Endothelial cell of umbilical vein (primary cell): ENCODE measurements around the gene SLC6A9. TPM values are rescaled to one million over a fixed set of nuclear protein-coding genes. Genes with fewer than 3 reads are reported as not detected.

Source experiments
- BruUV-seq: library from RNA; stranded (reverse); fragments of 400-500 nt; replicated peaks from 2 replicates; lab custom pipeline; 2021; lab: Mats Ljungman, UMichigan
- CTCF ChIA-PET: fragments of 300-600, 350-600 bp; sonication (Branson Sonifier 250); formaldehyde crosslinking; loops from one replicate; lab custom pipeline; 2021; ENCODE audit warnings: antibody characterized with exemption, inconsistent platforms; lab: Charles Lee
- POLR2A ChIA-PET: fragments of 300-600, 350-600 bp; sonication (Branson Sonifier 250); formaldehyde crosslinking; loops from one replicate; lab custom pipeline; 2021; ENCODE audit warnings: antibody characterized with exemption, inconsistent platforms; lab: Charles Lee
- DNase-seq: peaks from one replicate; pipeline ENCODE4 v3.0.0-alpha.2; 2011; ENCODE audit warnings: low read depth, low spot score
- FAIRE-seq: peaks from 2 replicates; lab custom pipeline; 2011; peaks lifted over from hg19 to GRCh38; lab: Jason Lieb, UNC
- H2AFZ ChIP-seq: 2 replicates; pipeline ENCODE4 v1.6.0; 2012; ENCODE audit warnings: low read depth, low read length, control low read depth, inconsistent platforms
- H3K27ac ChIP-seq: 2 replicates; pipeline ENCODE4 v1.5.1; 2011; ENCODE audit warnings: low read depth, mild to moderate bottlenecking, control low read depth, low read length, moderate library complexity; ENCODE audit not compliant: insufficient read depth
- H3K27me3 ChIP-seq, 2 experiments: 2 replicates each; pipeline versions ENCODE4 v1.6.0 to v1.6.1; 2011; ENCODE audit warnings: low read length in 2 of 2, mixed read lengths in 1 of 2; ENCODE audit not compliant: control insufficient read depth in 2 of 2, insufficient read depth in 2 of 2
- H3K36me3 ChIP-seq, 2 experiments: 2 replicates in 1 of 2; 3 replicates in 1 of 2; pipeline ENCODE4 v1.5.1; 2011; ENCODE audit warnings: low read length in 2 of 2, mild to moderate bottlenecking in 1 of 2, moderate library complexity in 1 of 2; ENCODE audit not compliant: control insufficient read depth in 2 of 2, insufficient read depth in 2 of 2; ENCODE audit errors: extremely low read depth in 1 of 2
- H3K4me1 ChIP-seq: 3 replicates; pipeline ENCODE4 v1.5.1; 2011; ENCODE audit warnings: mild to moderate bottlenecking, low read length; ENCODE audit not compliant: control insufficient read depth, insufficient read depth; ENCODE audit errors: extremely low read depth
- H3K4me2 ChIP-seq: 2 replicates; pipeline ENCODE4 v1.6.1; 2011; ENCODE audit warnings: low read length, control low read depth, mixed read lengths; ENCODE audit not compliant: insufficient read depth
- H3K4me3 ChIP-seq, 3 experiments: fragments of 200-600 bp in 1 of 3; sonication (generic), shearing (Covaris generic) in 1 of 3; replicated peaks in 1 of 3; 2 replicates each; pipeline ENCODE4 v1.5.1; 2011 to 2016; ENCODE audit warnings: control low read depth in 3 of 3, low read length in 3 of 3, mild to moderate bottlenecking in 2 of 3, inconsistent platforms in 1 of 3, low read depth in 1 of 3, moderate library complexity in 1 of 3; ENCODE audit not compliant: insufficient read depth in 1 of 3
- H3K79me2 ChIP-seq: 2 replicates; pipeline ENCODE4 v1.6.0; 2012; ENCODE audit warnings: low read length, inconsistent platforms; ENCODE audit not compliant: control insufficient read depth, insufficient read depth
- H3K9ac ChIP-seq: replicated peaks from 2 replicates; pipeline ENCODE3; 2011; ENCODE audit warnings: low read length, control low read depth; ENCODE audit not compliant: insufficient read depth; ENCODE audit errors: extremely low read depth
- H3K9me1 ChIP-seq: replicated peaks from 3 replicates; pipeline ENCODE4 v1.6.0; 2011; ENCODE audit warnings: mild to moderate bottlenecking, low read length; ENCODE audit not compliant: control insufficient read depth, insufficient read depth; ENCODE audit errors: extremely low read depth
- H3K9me3 ChIP-seq: replicated peaks from 2 replicates; pipeline ENCODE4 v1.5.1; 2012; ENCODE audit warnings: low read length, inconsistent platforms; ENCODE audit not compliant: control insufficient read depth, insufficient read depth
- H4K20me1 ChIP-seq: replicated peaks from 2 replicates; pipeline ENCODE3; 2011; ENCODE audit warnings: mild to moderate bottlenecking, low read length; ENCODE audit not compliant: control insufficient read depth, insufficient read depth; ENCODE audit errors: extremely low read depth
- CTCF ChIP-seq, 2 donors: IDR thresholded peaks; 1 replicate in 1 of 2; 2 replicates in 1 of 2; pipeline ENCODE4 v1.5.1; 2011; ENCODE audit warnings: low read length in 2 of 2, mild to moderate bottlenecking in 2 of 2, moderate library complexity in 2 of 2, control low read depth in 1 of 2, inconsistent platforms in 1 of 2, low read depth in 1 of 2; ENCODE audit not compliant: insufficient read depth in 1 of 2; ENCODE audit errors: extremely low read depth in 1 of 2
- EZH2 ChIP-seq: IDR thresholded peaks from 2 replicates; pipeline ENCODE4 v1.6.1; 2012; ENCODE audit warnings: borderline replicate concordance, low read depth, mild to moderate bottlenecking, moderate library complexity, low read length, inconsistent platforms; ENCODE audit not compliant: severe bottlenecking
- FOS ChIP-seq: IDR thresholded peaks from 2 replicates; pipeline ENCODE4 v1.6.1; 2011; ENCODE audit warnings: mild to moderate bottlenecking, low read length, moderate library complexity, borderline replicate concordance; ENCODE audit not compliant: insufficient read depth
- GATA2 ChIP-seq: IDR thresholded peaks from 2 replicates; pipeline ENCODE4 v1.7.0; 2011; ENCODE audit warnings: low read depth, mild to moderate bottlenecking, moderate library complexity, mixed read lengths, low read length; ENCODE audit not compliant: insufficient read length, insufficient read depth
- JUN ChIP-seq: IDR thresholded peaks from 2 replicates; pipeline ENCODE4 v1.6.1; 2011; ENCODE audit warnings: borderline replicate concordance, low read depth; ENCODE audit not compliant: insufficient read length, insufficient read depth
- MAX ChIP-seq: IDR thresholded peaks from 2 replicates; pipeline ENCODE4 v1.6.1; 2011; ENCODE audit not compliant: insufficient read depth, insufficient read length
- MYC ChIP-seq: IDR thresholded peaks from one replicate; pipeline ENCODE4 v1.6.1; 2011; ENCODE audit warnings: mild to moderate bottlenecking, low read depth, low read length
- POLR2A ChIP-seq: IDR thresholded peaks from 2 replicates; pipeline ENCODE4 v1.6.1; 2012; ENCODE audit warnings: low read depth, mild to moderate bottlenecking, control low read depth, low read length
- POLR2AphosphoS5 ChIP-seq: IDR thresholded peaks from 2 replicates; pipeline ENCODE4 v1.6.1; 2012; ENCODE audit warnings: low read depth, mild to moderate bottlenecking, control low read depth, low read length, moderate library complexity; ENCODE audit not compliant: insufficient read depth
- dilution Hi-C: fragments of 300-500 bp; cut with MboI; formaldehyde crosslinking; loops from one replicate; pipeline ENCODE4 v1.15.0; 2019; ENCODE audit warnings: low sequenced_read_pairs; ENCODE audit not compliant: extremely low pct_ligation_motif_present
- intact Hi-C: fragments of 100-400 bp; cut with micrococcal nuclease; formaldehyde crosslinking; loops from one replicate; pipeline ENCODE4 v1.10.0; 2022
- polyA plus RNA-seq, 4 experiments: library from polyadenylated mRNA; depleted of rRNA in 3 of 4; stranded (reverse) in 3 of 4; unstranded in 1 of 4; fragments of >200 nt; gene quantifications; 2 replicates each; pipeline versions ENCODE4 v1.2.1 to v1.2.3, GENCODE V29; 2011 to 2012; ENCODE audit warnings: missing spikeins in 1 of 4
- total RNA-seq: library from RNA; stranded (reverse); gene quantifications from 2 replicates; pipeline ENCODE4 v1.2.3, GENCODE V29; 2021

Gene SLC6A9
- total and polyA plus RNA-seq, 2 donors (not counting 3 experiments of a cell fraction or from before 2014, with no cell fraction given) = 0.80 to 1.5 TPM

DNA sequence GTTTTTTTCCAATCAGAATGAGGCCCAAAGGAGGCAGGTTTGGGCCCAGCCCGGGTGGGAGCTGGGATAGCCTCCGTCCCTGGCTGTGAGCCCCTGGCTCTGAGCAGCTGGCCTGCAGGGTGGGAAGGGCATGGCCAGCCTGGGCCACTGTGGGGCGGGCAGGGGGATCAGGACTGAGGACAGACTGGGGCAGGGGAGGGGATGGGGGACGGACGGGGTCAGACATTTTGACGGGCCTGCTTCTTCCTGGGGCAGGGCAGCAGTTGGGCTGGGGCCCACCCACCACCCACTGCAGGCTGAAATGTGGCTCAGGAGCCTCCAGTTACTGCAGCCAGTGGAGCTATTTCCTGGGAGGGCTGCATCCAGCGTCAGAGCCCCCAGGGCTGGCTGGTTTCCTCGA lies 2.5 kb upstream of the SLC6A9 start:
- intact Hi-C loops = loop anchor here (5.0 kb wide), 1 partner anchor 41 kb away; the partner anchor contains the start of gene CCDC24
- TF ChIP-seq MAX = no peak
- TF ChIP-seq EZH2 = no peak
- TF ChIP-seq MYC = no peak
- no peak for TF ChIP-seq POLR2AphosphoS5
- no peak for DNase-seq
- Histone ChIP-seq H2AFZ (no peak overlapping the region), H3K36me3 (no peaks in the 10 kb centered on the region), H3K9ac (no peak overlapping the region), H3K27ac (no peak overlapping the region), H3K9me1 (no peaks in the 10 kb centered on the region), H3K4me1 (peaks cover 7% of the 10 kb centered on the region), H3K9me3 (no peaks in the 10 kb centered on the region), H3K27me3 (no peaks in the 10 kb centered on the region), H4K20me1 (no peaks in the 10 kb centered on the region), H3K79me2 (no peaks in the 10 kb centered on the region), H3K4me2 (no peak overlapping the region), H3K4me3 (no peak overlapping the region)
- no peak for FAIRE-seq
- ChIA-PET CTCF (interaction anchor here (1.2 to 4.8 kb wide), 3 partner anchors 14 to 270 kb away, joined by 3 to 101 read pairs (median 7); no protein-coding TSS in a partner anchor), POLR2A (no interaction called here)
- no TSS peak for BruUV-seq
- dilution Hi-C loops = no loop called here

DNA sequence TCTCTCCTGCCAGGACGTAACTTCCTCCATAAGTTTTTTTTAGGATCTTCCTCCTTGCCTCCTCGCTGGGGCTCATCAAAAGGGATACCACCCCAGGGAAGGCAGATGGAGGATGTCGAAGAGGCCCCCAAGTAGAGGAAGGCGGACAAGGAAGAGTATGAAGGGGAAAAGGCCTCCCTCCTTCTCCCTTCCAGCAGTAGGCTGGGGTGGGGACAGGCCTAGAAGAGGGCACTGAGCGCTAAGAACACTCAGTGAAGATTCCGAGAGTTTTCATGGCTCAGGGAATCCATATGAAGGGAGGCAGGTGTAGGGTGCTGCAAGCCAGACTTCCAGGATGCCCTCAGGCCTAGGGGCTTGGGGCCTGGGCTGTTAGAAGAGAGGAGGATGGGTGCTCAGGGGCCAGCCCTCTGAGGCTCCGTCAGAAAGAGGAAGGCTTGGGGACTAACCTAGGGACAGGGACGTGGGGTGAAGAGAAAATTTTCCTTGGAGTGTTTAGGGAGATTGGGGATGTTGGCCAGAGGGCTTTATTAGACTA lies 1.8 kb upstream of the SLC6A9 start:
- FAIRE-seq = no peak
- H4K20me1 ChIP-seq = no peaks in the 10 kb centered on the region
- no peak overlapping the region for H3K4me3 ChIP-seq
- no peak overlapping the region for H3K9ac ChIP-seq
- H3K9me1 ChIP-seq = no peaks in the 10 kb centered on the region
- H3K27me3 ChIP-seq = no peaks in the 10 kb centered on the region
- H2AFZ ChIP-seq = no peak overlapping the region
- ChIA-PET POLR2A (no interaction called here), CTCF (interaction anchor here (1.2 to 4.8 kb wide), 3 partner anchors 14 to 270 kb away, joined by 3 to 101 read pairs (median 7); no protein-coding TSS in a partner anchor)
- DNase-seq = no peak
- no peak overlapping the region for H3K4me2 ChIP-seq
- no peak overlapping the region for H3K27ac ChIP-seq
- peaks cover 7% of the 10 kb centered on the region for H3K4me1 ChIP-seq
- no TSS peak for BruUV-seq
- no peaks in the 10 kb centered on the region for H3K36me3 ChIP-seq
- no peak for TF ChIP-seq FOS
- no peak for TF ChIP-seq MAX
- TF ChIP-seq JUN = no peak
- TF ChIP-seq MYC = no peak
- no peak for TF ChIP-seq GATA2
- no peak for TF ChIP-seq CTCF (IDR thresholded peaks at IDR 0.05; ENCODE audit: extremely low read depth in 1 of 2, insufficient read depth in 1 of 2, low read depth in 1 of 2, low read length in 2 of 2)
- no peak for TF ChIP-seq POLR2A
- no peak for TF ChIP-seq EZH2
- no peak for TF ChIP-seq POLR2AphosphoS5
- intact Hi-C loops = loop anchor here (5.0 kb wide), 1 partner anchor 41 kb away; the partner anchor contains the start of gene CCDC24
- H3K9me3 ChIP-seq = no peaks in the 10 kb centered on the region
- dilution Hi-C loops = no loop called here
- H3K79me2 ChIP-seq = no peaks in the 10 kb centered on the region
